GM10266 (cell line): ENCODE data around the gene PGM3.

Experiments
- DNase-seq: peaks from one replicate; pipeline ENCODE4 v3.0.0; 2012; ENCODE audit errors: extremely low spot score
- TF ChIP-seq, protein P1 (sequence below): IDR thresholded peaks from 2 replicates; pipeline ENCODE4 v1.5.1; 2012; ENCODE audit warnings: mild to moderate bottlenecking, low read depth; ENCODE audit not compliant: control insufficient read depth, insufficient read depth; ENCODE audit errors: missing control alignments

Gene PGM3

GRCh38 chr6:83167726-83168278 is 25.3 kb downstream of the PGM3 start:
- TF ChIP-seq, protein P1, sequence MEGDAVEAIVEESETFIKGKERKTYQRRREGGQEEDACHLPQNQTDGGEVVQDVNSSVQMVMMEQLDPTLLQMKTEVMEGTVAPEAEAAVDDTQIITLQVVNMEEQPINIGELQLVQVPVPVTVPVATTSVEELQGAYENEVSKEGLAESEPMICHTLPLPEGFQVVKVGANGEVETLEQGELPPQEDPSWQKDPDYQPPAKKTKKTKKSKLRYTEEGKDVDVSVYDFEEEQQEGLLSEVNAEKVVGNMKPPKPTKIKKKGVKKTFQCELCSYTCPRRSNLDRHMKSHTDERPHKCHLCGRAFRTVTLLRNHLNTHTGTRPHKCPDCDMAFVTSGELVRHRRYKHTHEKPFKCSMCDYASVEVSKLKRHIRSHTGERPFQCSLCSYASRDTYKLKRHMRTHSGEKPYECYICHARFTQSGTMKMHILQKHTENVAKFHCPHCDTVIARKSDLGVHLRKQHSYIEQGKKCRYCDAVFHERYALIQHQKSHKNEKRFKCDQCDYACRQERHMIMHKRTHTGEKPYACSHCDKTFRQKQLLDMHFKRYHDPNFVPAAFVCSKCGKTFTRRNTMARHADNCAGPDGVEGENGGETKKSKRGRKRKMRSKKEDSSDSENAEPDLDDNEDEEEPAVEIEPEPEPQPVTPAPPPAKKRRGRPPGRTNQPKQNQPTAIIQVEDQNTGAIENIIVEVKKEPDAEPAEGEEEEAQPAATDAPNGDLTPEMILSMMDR, result no peak
- no peak for DNase-seq

DNA sequence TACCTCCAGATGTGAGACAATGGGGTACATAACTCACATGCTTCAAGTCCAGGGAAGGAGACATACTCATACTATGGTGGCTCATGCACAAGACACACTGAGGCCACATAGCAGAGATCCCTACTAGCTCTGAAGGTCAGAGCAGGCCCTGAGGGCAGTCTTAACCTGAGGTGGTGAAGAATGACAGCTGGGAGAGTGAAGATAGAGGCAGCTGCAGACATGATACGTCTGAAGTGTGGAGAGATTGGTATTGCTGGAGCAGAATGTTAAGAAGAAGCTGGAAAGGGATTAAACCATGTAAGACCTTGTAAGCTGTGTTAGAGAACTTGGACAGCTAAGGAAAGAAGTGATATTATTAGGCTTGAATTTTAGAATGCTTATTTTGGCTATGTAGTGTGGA is 32.9 kb downstream of the PGM3 start:
- TF ChIP-seq, protein P1, result no peak
- no peak for DNase-seq

GRCh38 chr6:83155794-83156193 is 37.3 kb downstream of the PGM3 start:
- TF ChIP-seq, protein P1, result no peak
- DNase-seq, result no peak

DNA sequence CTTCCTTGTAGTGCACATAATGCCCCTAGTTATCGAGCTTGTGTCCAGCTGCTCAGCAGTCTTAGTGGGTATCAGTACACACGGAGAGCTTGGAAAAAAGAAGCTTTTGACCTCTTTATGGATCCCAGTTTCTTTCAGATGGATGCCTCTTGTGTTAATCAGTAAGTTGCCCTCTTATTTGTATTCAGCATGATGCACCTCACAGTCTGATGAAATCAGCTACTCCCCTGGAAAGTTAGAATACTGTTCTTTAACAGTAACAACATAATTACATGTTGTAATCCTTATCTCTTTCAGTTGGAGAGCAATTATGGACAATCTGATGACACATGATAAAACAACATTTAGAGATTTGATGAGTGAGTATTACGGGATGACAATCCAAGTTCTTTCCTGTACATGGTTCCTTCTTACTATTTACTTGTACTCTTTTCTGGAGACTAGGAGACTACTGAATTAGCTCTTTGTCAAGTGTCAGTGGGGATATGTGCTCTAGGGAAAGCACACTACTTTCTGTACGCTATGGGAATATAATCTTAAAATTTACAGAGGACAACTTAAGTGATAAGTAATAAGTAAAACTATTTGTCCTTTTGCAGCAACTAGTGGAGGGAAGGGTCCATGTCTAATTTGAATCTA is 39.1 kb downstream of the PGM3 start:
- DNase-seq, result no peak

DNA sequence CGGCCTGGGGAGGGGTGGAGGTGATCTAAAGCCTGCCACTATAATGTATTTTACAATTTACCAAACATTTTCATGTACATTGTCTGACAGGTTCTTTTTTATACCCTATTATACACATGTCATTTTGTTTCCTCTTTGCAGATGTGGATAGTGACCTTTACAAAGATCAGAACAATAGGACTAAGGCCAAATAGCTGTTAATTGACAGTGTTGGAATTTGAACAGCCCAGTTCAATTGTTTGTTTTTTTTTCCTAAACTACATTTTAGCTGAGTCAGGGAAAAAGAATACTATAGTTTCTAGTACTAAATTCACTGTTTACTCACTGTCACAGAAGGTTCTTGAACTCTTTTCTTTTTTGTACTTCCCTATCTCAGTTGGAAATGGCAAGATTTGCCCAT is 40.2 kb downstream of the PGM3 start:
- DNase-seq, result no peak
- TF ChIP-seq, protein P1, result no peak

More for the DNA sequence above, 39.1 kb downstream of the PGM3 start:
- TF ChIP-seq, protein P1, result no peak

- TF ChIP-seq, protein P1, result no peak
- no peak for DNase-seq
These were observed 42.0 kb downstream of the PGM3 start for GRCh38 chr6:83151114-83151513.

DNA sequence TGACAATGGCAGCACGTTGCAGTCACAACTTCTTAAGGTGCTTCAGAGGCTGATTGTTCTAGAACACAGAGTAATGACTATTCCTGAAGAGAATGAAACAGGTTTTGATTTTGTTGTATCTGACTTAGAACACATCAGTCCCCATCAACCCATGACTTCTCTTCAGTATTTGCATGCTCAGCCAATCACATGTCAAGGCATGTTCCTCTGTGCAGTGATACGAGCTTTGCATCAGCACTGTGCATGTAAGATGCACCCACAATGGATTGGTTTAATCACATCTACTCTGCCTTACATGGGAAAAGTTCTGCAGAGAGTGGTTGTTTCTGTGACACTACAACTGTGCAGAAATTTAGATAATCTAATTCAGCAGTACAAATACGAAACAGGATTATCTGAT is 54.3 kb downstream of the PGM3 start:
- TF ChIP-seq, protein P1, result no peak
- DNase-seq, result no peak
